Activated naive CD4-positive, alpha-beta T cell treated with anti-CD3 and anti-CD28 coated beads, Interleukin-2, amount 50 U/mL, for 16 hours (primary cell): Measurements from ENCODE around the gene MALT1.
"Not testable (repeated sequence)": the region's sequence is repeated elsewhere in the genome, so short reads cannot be mapped to it uniquely, and the experiment has no call there.

Experiments
- DNase-seq: peaks from one replicate; pipeline ENCODE4 v3.0.0-alpha.2; 2020

Gene MALT1

GRCh38 chr18:58671111-58671631 is at the start of gene MALT1:
TSS of gene MALT1 (plus strand) at chr18:58671465. CDS start at chr18:58671644, 179 bp downstream.
- peak; percentile 94 for DNase-seq

DNA sequence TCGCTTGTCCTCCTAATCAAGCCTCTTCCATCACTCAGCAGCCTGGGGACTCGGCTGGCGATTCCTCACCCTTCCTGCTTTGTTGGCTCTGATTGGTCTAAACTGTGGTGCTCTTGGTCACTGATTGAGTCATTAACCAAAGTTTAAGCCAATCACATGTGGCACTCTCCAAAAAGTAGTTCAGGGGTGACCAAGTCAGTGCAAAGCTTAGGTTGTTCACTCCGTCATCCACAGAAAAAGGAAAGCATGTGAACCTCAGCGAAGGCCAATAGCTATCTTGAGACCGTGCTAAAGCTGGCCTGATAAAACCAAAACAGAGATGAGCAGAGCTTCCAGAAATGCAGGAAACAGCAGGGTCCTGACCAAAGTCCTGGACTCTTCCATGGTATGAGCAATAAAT is 47.3 kb upstream of the MALT1 start:
- DNase-seq, result no peak

- DNase-seq, result no peak
Observed at GRCh38 chr18:58625839-58626238, 45.4 kb upstream of the MALT1 start.

GRCh38 chr18:58630071-58630470 is 41.2 kb upstream of the MALT1 start:
- DNase-seq, result no peak

- DNase-seq, result no peak
Observed at GRCh38 chr18:58631301-58631700, 40.0 kb upstream of the MALT1 start.

GRCh38 chr18:58632552-58632951 is 38.7 kb upstream of the MALT1 start:
- DNase-seq, result no peak

GRCh38 chr18:58633874-58634273 is 37.4 kb upstream of the MALT1 start:
- no peak for DNase-seq

DNA sequence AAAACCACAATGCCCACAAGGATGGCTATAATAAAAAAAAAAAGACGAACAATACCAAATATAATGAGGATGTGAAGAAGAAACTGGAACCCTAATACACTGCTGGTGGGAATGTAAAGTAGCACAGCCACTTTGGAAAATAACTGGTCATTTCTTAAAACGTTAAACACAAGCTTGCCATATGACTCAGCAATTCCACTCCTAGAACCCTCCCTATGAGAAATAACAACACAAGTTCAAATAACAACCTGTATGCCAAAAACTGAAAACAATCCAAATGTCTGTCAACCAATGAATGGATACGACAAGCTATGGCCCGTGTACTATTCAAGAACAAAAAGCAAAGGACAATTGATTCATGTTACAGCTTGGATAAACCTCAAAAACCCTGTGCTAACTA is 35.4 kb upstream of the MALT1 start:
- DNase-seq, result no peak

- DNase-seq, result no peak
Observed at GRCh38 chr18:58637197-58637596, 34.1 kb upstream of the MALT1 start.

DNA sequence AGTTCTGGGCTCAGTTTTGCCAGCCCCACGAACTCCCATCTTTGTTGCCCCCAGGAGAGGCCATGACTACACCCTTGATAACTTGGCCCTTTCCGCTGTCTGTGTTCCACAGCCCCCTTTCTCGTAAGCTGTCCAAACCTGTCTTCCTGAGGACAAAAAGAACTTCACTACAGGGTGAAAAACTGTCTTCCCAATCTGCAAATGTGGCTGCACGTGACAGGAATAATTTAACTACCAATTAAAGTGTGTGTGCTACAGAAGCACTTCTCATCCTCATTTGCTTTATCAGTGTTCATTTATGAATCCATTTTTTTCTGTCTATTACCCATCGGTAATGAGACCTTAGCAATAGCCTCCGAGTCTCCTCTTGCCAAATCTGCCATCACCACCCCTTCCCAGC is 33.3 kb upstream of the MALT1 start:
- DNase-seq, result no peak

DNA sequence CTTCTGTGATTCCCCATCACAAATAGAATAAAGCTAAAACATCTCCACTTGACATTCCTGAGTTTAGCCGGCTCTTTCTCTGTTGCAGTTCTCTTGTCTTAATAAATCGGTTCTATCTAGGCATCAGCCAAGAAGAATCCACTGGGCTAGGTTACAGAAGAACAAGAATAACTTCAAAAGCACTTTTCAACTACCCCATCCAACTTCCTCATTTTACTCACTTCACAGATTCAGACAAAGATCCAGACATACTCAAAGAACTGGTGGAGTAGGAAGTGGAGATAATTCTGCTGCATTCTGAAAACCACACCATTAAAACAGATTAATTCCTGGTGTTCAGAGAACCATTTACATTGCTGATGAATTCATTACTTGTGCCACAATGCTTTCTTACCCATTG is 32.8 kb upstream of the MALT1 start:
- no peak for DNase-seq

GRCh38 chr18:58639237-58639636 is 32.0 kb upstream of the MALT1 start:
- no peak for DNase-seq

DNA sequence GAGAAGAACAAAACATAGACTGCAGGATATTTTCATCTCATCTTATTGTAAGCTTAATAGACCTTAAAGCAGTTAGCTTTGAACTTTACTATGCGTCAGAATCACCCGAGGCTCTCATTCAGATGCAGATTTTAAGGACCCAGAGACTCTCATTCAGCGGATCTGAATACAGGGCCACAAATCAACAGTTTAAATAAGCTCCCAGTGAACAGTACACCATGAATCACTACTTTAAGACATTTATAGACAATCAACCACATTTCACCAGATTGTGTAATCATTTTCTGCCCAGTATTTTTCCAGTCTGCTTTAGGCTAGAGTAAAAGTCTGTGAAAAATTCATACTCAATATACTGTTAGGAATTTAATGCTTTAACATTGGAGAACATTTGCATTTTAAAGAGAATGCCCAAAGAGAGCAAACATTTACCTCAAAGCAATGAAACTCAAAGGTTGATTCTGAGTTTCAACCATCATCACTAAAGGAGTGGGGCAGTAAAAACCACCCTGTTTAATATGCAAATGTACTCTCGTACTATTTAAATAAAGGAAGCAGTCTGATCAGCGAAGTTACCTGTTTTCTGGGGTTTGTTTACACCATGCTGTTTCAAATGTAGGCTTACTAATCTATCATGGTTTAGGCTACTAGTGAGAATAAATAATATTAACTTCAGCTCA is 31.4 kb upstream of the MALT1 start:
- no peak for DNase-seq

- no peak for DNase-seq
Observed at GRCh38 chr18:58640428-58640805, 30.8 kb upstream of the MALT1 start.

DNA sequence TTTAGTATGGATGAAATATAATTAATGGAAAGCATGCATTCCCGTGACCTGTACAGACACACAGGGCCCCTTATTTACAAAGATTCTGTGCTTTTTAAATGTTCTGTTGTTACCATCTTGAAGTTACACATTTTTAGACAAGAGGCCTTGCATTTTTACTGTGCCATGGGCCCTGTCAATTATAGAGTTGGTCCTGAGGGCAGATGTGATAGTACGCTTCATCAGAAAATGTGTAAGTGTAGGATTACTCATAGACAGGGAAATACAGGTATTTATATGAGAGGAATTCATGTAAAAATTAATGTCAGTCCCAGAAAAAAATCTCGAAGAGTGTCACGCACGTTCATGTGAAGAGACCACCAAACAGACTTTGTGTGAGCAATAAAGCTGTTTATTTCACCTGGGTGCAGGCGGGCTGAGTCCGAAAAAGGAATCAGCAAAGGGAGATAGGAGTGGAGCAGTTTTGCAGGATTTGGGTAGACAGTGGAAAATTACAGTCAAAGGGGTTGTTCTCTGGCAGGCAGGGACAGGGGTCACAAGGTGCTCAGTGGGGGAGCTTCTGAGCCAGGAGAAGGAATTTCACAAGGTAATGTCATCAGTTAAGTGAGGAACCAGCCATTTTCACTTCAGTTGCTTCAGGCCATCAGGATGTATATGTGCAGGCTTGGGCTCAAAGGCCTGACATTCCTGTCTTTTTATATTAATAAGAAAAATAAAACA is 30.2 kb upstream of the MALT1 start:
- DNase-seq, result no peak

- not testable (repeated sequence) for DNase-seq
Observed at GRCh38 chr18:58643557-58643956, 27.7 kb upstream of the MALT1 start.

DNA sequence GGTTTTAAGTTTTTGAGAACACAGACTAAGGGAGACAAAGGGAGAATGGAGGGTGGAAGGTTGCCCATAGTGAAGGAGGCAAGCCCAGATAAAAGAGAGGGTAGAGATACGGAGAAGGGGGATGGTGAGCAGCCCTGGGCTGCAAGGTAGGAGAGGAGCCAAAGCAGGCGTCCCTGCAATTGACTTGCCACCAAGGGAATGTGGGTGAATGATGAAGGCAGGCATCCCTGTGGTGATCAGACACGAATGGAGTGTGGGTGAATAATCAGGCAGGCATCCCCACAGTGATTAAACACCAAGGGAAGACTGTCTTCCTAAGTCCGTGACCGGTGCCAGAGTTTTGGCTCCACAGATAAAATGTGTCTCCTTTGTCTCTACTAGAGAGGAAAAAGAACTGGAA is 25.9 kb upstream of the MALT1 start:
- no peak for DNase-seq

DNA sequence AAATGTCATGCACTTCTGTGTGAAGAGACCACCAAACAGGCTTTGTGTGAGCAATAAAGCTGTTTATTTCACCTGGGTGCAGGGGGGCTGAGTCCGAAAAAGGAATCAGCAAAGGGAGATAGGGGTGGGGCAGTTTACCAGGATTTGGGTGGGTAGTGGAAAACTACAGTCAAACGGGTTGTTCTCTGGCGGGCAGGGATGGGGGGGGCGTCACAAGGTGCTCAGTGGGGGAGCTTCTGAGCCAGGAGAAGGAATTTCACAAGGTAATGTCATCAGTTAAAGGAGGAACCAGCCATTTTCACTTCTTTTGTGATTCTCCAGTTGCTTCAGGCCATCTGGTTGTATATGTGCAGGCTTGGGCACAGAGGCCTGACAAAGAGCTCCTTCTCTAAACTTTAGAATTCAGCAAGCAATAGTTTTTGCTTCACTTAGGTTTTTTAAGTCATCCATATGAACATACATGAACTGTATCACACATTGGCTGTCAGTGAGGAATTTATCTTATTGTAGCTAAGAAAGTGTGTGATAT is 24.9 kb upstream of the MALT1 start:
- no peak for DNase-seq

GRCh38 chr18:58649966-58650816 is 21.1 kb upstream of the MALT1 start:
- peak; percentile 21 for DNase-seq

DNA sequence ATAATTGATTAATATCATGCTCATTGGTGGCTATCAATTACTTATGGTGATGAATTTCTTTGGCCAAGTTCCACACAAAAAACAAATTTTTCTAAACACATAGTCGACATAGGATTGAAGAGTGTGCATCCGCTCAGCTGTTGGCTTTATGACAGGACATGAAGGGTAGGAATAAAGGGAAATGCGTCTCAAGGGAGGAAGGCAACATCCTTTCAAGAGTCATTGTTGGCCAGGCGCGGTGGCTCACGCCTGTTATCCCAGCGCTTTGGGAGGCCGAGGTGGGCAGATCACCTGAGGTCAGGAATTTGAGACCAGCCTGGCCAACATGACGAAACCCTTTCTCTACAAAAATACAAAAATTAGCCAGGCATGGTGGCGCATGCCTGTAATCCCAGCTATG is 20.4 kb upstream of the MALT1 start:
- not testable (repeated sequence) for DNase-seq

DNA sequence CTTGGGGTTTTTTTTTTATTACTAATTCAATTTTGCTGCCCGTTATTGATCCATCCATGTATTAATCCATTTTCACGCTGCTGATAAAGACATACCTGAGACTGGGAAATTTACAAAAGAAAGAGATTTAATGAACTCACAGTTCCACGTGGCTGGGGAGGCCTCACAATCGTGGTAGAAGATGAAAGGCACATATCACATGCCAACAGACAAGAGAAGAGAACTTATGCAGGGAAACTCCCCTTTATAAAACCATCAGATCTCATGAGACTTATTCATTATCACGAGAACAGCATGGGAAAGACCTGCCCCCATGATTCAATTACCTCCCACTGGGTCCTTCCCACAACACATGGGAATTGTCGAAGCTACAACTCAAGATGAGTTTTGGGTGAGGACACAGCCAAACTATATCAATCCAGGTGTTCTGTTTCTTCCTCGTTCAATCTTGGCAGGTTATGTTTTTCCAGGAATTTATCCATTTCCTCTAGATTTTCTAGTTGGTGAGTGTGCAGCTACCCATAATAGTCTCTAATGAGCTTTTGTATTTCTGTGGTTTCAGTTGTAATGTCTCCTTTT is 18.0 kb upstream of the MALT1 start:
- not testable (repeated sequence) for DNase-seq

DNA sequence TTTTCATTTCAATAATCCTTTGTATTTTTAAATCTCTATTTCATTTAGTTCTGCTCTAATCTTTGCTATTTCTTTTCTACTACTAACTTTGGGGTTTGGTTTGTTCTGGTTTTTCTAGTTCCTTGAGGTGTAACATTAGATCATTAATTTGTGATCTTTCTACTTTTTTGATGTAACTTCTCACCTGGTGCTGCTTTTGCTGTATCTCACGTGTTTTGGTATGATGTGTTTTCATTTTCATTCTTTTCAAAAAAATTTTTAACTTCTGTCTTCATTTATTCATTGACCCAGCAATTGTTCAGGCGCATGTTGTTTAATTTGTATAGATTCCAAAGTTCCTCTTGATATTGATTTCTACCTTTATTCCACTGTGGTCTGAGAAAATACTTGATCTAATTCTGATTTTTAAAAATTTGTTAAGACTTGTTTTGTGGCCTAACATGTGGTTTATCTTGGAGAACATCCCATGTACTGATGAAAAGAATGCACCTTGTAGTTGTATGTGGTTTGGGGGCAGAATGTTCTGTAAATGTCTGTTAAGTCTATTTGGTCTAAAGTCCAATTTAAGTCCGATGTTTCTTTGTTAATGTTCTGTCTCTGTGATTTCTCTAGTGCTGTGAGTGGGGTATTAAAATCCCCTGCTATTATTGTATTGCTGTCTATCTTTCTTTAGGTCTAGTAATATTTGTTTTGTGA is 17.3 kb upstream of the MALT1 start:
- no peak for DNase-seq
